ENCODE results near the gene DLGAP1. TPM values are rescaled to one million over a fixed set of nuclear protein-coding genes. Genes with fewer than 3 reads are reported as not detected.
A peak's percentile ranks its signal among the peaks of the same experiment; 100 is the strongest.

DLGAP1 gene
- total and polyA plus RNA-seq, 2 of the 8 experiments (the other 6 are each of a cell fraction or from before 2014, with no cell fraction given): 11.8 to 16.9 TPM

DNA sequence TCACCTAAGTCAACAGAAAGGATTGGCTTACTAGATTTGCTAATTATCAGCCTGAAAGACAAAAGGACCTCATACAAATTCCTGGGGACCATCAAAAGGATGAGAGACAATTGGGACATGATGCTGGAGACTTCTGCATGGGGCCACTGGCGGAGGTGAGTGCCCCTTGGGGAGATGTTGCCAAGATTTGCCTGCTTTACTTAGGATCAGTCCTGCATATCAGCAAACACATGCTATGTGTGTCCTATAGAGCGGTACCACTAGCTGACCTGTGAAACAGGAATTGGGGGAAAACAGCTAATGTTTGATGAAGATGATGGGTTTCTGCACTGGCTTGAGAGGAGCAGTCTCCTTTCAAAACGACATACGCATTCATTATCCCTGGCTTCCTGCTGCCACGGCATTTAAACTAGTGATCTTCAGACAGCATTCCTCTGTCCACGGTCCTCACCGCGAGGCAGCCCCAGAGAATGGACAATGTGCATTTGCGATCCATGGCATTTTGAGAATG, 901.0 kb downstream of the DLGAP1 start (continued):
- TF ChIP-seq, protein P1, sequence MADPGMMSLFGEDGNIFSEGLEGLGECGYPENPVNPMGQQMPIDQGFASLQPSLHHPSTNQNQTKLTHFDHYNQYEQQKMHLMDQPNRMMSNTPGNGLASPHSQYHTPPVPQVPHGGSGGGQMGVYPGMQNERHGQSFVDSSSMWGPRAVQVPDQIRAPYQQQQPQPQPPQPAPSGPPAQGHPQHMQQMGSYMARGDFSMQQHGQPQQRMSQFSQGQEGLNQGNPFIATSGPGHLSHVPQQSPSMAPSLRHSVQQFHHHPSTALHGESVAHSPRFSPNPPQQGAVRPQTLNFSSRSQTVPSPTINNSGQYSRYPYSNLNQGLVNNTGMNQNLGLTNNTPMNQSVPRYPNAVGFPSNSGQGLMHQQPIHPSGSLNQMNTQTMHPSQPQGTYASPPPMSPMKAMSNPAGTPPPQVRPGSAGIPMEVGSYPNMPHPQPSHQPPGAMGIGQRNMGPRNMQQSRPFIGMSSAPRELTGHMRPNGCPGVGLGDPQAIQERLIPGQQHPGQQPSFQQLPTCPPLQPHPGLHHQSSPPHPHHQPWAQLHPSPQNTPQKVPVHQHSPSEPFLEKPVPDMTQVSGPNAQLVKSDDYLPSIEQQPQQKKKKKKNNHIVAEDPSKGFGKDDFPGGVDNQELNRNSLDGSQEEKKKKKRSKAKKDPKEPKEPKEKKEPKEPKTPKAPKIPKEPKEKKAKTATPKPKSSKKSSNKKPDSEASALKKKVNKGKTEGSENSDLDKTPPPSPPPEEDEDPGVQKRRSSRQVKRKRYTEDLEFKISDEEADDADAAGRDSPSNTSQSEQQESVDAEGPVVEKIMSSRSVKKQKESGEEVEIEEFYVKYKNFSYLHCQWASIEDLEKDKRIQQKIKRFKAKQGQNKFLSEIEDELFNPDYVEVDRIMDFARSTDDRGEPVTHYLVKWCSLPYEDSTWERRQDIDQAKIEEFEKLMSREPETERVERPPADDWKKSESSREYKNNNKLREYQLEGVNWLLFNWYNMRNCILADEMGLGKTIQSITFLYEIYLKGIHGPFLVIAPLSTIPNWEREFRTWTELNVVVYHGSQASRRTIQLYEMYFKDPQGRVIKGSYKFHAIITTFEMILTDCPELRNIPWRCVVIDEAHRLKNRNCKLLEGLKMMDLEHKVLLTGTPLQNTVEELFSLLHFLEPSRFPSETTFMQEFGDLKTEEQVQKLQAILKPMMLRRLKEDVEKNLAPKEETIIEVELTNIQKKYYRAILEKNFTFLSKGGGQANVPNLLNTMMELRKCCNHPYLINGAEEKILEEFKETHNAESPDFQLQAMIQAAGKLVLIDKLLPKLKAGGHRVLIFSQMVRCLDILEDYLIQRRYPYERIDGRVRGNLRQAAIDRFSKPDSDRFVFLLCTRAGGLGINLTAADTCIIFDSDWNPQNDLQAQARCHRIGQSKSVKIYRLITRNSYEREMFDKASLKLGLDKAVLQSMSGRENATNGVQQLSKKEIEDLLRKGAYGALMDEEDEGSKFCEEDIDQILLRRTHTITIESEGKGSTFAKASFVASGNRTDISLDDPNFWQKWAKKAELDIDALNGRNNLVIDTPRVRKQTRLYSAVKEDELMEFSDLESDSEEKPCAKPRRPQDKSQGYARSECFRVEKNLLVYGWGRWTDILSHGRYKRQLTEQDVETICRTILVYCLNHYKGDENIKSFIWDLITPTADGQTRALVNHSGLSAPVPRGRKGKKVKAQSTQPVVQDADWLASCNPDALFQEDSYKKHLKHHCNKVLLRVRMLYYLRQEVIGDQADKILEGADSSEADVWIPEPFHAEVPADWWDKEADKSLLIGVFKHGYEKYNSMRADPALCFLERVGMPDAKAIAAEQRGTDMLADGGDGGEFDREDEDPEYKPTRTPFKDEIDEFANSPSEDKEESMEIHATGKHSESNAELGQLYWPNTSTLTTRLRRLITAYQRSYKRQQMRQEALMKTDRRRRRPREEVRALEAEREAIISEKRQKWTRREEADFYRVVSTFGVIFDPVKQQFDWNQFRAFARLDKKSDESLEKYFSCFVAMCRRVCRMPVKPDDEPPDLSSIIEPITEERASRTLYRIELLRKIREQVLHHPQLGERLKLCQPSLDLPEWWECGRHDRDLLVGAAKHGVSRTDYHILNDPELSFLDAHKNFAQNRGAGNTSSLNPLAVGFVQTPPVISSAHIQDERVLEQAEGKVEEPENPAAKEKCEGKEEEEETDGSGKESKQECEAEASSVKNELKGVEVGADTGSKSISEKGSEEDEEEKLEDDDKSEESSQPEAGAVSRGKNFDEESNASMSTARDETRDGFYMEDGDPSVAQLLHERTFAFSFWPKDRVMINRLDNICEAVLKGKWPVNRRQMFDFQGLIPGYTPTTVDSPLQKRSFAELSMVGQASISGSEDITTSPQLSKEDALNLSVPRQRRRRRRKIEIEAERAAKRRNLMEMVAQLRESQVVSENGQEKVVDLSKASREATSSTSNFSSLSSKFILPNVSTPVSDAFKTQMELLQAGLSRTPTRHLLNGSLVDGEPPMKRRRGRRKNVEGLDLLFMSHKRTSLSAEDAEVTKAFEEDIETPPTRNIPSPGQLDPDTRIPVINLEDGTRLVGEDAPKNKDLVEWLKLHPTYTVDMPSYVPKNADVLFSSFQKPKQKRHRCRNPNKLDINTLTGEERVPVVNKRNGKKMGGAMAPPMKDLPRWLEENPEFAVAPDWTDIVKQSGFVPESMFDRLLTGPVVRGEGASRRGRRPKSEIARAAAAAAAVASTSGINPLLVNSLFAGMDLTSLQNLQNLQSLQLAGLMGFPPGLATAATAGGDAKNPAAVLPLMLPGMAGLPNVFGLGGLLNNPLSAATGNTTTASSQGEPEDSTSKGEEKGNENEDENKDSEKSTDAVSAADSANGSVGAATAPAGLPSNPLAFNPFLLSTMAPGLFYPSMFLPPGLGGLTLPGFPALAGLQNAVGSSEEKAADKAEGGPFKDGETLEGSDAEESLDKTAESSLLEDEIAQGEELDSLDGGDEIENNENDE (IDR thresholded peaks at IDR 0.05; ENCODE audit: insufficient replicate concordance, low read length): peak; percentile 40
- no peak for TF ChIP-seq MAFK (IDR thresholded peaks at IDR 0.05; ENCODE audit: low read depth, low read length)
- no peak for TF ChIP-seq SIN3A (conservative IDR thresholded peaks at IDR 0.05 in 1 of 2, IDR thresholded peaks at IDR 0.05 in 1 of 2; ENCODE audit: low read depth in 1 of 2, low read length in 2 of 2)
- TF ChIP-seq ASH2L (IDR thresholded peaks at IDR 0.05; ENCODE audit: low read length): peak; percentile 76
- TF ChIP-seq CBX5 (IDR thresholded peaks at IDR 0.05; ENCODE audit: low read depth, low read length): no peak
- TF ChIP-seq RXRA (IDR thresholded peaks at IDR 0.05; ENCODE audit: insufficient read depth, low read depth, low read length): no peak
- TF ChIP-seq CBX8 (IDR thresholded peaks at IDR 0.05; ENCODE audit: borderline replicate concordance, low read depth, low read length): no peak
- no peak for TF ChIP-seq ZNF274 (IDR thresholded peaks at IDR 0.05; ENCODE audit: borderline replicate concordance, extremely low read depth, low read length)
- TF ChIP-seq TCF12 (IDR thresholded peaks at IDR 0.05; ENCODE audit: low read depth, low read length): 0 out of 2 replicates have a peak, but pooled peaks have one; percentile 40
- no peak for TF ChIP-seq CHD2 (IDR thresholded peaks at IDR 0.05; ENCODE audit: low read length)
- no peak for TF ChIP-seq TBP (IDR thresholded peaks at IDR 0.05; ENCODE audit: low read depth, low read length)
- TF ChIP-seq SP2 (IDR thresholded peaks at IDR 0.05; ENCODE audit: low read length): no peak
